GM08714 (cell line): ENCODE results near the gene SPATA31A3.
"Not testable (repeated sequence)": the region's sequence is repeated elsewhere in the genome, so short reads cannot be mapped to it uniquely, and the experiment has no call there.

Experiments
- H3K4me3 ChIP-seq: fragments of 200-500 bp; sonication (Bioruptor generic); 2 replicates; pipeline ENCODE4 v1.5.1; 2014; ENCODE audit warnings: mild to moderate bottlenecking, low read length, inconsistent platforms

The SPATA31A3 gene

GRCh38 chr9:66992450-66992849 lies at the start of gene SPATA31A3:
Gene SPATA31A3 (minus strand): TSS chr9:66992550. CDS start chr9:66992521, 29 bp downstream.
- not testable (repeated sequence) for H3K4me3 ChIP-seq

- H3K4me3 ChIP-seq = not testable (repeated sequence)
Measured at GRCh38 chr9:66952576-66952975, 39.8 kb downstream of the SPATA31A3 start.

DNA sequence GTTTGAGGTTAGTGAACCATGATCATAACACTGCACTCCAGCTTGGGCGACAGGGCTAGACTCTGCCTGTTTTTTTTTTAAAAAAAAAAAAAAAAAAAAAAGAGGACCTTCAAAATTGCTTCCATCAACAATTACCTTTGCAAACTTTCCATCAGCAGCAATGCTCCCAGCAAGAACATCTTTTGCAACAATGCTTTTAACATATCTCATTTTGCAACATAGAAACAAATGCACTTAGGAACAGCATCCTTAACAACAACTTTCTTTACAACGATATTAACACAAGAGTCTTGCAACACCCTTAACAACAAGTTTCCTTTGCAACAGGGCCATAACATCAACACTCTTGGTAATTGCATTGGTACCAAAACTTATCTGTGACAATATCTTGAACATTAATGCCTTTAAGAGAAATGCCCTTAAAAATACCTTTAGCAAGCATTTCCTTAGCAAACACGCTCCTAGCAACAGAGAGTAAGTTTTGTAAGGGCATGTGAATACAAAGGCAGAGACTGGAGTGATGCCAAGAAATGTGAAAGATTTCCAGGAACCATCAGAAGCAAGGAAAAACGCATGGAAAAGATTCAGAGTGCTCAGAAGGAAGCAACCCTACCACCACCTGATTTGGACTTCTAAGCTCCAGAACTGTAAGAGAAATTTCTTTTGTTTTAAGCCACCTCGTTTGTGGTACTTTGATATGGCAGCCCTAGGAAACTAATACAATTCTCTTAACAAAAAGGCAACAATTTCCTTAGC lies 49.8 kb downstream of the SPATA31A3 start:
- H3K4me3 ChIP-seq = not testable (repeated sequence)

- not testable (repeated sequence) for H3K4me3 ChIP-seq
Measured at GRCh38 chr9:66939878-66940830, 52.2 kb downstream of the SPATA31A3 start.

DNA sequence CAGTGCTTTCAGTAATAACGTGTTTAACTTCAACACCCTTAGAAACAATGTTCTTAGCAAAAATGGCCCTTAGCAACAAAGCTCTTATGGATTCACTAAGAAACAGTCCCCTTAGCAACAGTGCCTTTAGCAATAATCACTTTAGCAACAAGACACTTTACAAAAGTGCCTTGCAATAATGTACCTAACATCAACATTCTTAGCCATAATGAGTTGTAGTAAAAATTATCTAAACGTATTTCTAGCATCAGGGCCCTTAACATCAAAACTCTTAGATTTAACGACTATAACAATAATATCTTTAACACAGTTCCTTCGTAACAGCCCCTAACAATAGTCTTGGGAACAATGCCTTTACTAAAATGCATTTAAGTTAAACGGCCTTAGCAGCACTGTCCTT lies 54.0 kb downstream of the SPATA31A3 start:
- not testable (repeated sequence) for H3K4me3 ChIP-seq

- H3K4me3 ChIP-seq = not testable (repeated sequence)
Measured at GRCh38 chr9:66937662-66938061, 54.7 kb downstream of the SPATA31A3 start.
